COLO829 (cell line): ENCODE data around the gene REXO4.
"Not testable (repeated sequence)": the region's sequence is repeated elsewhere in the genome, so short reads cannot be mapped to it uniquely, and the experiment has no call there.

ENCODE experiments used
- DNase-seq: peaks from one replicate; pipeline ENCODE4 v3.0.0; 2012; ENCODE audit warnings: low spot score

Gene REXO4

DNA sequence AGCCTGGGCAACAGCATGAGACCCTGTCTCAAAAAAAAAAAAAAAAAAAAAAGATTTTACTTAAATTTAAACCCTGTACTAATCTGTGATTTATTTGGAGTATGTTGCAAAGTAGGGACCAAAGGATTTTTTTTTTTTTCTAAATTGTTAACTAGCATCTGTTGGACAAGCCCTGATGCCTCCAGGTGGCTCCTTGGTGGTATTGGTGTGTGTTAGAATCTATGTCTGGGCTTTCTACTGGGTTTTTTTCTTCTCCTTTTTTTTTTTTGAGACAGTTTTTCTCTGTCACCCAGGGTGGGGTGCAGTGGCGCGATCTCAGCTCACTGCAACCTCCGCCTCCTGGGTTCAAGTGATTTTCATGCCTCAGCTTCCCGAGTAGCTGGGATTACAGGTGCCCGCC, 34.1 kb upstream of the REXO4 start:
- not testable (repeated sequence) for DNase-seq

- no peak for DNase-seq
These were observed 31.9 kb upstream of the REXO4 start for GRCh38 chr9:133449760-133450159.

GRCh38 chr9:133448487-133448972, 30.7 kb upstream of the REXO4 start:
- no peak for DNase-seq

- no peak for DNase-seq
These were observed 27.6 kb upstream of the REXO4 start for GRCh38 chr9:133445293-133445969.

- no peak for DNase-seq
These were observed 26.2 kb upstream of the REXO4 start for GRCh38 chr9:133443982-133444381.

- no peak for DNase-seq
These were observed 25.4 kb upstream of the REXO4 start for GRCh38 chr9:133443248-133443647.

DNA sequence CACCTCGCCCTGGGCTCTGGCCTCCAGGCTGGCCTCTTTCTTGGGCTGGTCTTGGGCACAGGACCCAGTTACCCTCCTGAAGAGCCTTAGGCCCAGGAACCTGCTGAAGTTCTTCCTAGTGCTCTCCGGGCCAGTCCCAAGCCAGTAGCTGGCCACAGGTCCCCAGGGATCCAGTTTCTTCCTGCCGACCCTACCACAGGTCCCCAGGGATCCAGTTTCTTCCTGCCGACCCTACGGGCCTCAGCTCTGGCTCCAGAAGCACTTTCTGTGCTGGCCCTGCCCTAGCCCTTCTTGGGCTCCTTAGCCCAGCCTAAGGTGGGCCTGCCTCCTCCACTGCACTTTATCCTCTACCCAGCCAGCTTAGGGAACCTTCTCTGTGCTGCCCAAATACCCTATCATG, 23.8 kb upstream of the REXO4 start:
- DNase-seq, result no peak

GRCh38 chr9:133440874-133441273, 23.1 kb upstream of the REXO4 start:
- DNase-seq, result no peak

DNA sequence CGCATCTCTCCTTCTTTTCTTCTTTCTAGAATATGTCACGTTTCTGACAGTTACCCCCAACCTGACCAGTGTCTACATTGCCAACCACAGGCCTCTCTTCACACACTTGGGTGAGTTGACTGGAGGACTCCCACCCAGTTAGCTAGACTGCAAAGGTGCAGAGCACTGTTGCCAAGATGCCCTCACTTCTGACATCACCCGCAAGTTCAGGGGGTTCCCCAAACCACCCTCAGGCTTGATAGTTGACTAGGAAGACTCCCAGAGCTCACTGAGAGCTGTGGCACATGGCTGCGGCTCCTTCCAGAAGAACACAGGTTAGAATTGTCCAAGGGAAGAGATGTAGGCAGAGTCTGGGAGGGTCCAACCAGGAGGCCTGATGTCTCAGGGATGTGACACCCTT, 21.5 kb upstream of the REXO4 start:
- no peak for DNase-seq

DNA sequence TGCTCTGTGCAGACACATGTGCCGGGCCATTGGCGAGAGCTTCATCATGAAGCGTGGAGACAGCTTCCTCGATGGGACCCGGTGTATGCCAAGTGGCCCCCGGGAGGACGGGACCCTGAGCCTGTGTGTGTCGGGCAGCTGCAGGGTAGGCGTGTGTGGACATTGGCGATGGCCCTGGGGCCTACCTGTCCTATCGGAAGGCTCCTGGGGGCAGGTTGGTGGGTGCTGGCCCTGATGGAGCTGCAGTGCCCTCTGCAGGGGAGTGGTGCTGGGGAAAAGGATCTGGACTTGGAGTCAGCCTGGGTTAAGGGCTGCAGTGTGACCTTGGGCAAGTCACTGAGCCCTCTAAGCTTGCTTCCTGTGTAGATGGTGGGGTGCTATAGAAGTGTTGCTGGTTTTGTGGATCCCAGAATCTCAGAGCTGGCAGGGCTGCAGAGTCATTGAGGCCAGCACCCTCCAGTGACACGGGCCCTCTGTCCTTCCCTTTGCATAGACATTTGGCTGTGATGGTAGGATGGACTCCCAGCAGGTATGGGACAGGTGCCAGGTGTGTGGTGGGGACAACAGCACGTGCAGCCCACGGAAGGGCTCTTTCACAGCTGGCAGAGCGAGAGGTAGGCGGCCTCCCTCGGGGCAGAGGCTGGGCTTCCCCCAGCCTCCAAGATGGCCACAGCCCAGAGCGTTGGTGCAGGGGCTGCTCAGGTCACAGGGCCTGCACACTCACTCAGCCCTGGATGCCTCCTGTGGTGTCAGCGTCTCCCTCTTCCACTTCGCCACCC, 20.1 kb upstream of the REXO4 start:
- no peak for DNase-seq

GRCh38 chr9:133436681-133437080, 18.9 kb upstream of the REXO4 start:
- no peak for DNase-seq

DNA sequence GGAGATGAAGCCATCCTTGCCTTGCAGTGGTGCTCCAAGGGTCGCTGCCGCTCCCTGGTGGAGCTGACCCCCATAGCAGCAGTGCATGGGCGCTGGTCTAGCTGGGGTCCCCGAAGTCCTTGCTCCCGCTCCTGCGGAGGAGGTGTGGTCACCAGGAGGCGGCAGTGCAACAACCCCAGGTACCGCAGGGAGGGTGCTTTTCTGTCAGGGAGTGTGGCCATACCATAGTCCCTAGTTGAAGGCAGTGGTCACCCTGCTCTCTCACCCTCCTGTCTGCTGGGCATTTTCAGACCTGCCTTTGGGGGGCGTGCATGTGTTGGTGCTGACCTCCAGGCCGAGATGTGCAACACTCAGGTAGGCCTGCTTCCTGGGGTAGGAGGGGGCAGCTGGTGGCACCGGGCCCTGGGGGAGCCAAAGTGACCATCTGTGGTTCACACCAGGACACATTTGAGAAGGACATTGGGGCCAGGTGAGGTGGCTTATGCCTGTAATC, 15.6 kb upstream of the REXO4 start:
- no peak for DNase-seq

GRCh38 chr9:133430244-133430643, 12.4 kb upstream of the REXO4 start:
- DNase-seq, result no peak

DNA sequence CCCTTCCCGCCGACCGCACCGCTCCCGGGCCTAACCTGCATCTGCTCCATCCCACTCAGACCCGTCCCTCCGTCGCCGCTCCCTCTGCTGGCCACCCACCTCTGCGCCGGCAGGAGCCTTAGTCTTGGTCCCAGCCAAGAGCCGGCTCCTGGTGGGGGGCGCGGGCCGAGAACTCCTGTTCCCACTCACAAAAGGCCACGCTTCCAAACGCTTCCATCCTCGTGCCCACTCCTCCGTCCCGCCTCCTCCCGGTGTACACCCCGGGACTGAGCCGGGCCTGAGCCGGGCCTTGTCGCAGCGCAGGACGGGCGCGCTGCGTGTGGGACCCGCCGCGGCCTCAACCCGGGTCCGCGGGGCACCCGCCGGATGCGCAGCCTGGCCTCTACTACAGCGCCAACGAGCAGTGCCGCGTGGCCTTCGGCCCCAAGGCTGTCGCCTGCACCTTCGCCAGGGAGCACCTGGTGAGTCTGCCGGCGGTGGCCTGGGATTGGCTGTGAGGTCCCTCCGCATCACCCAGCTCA, 11.9 kb upstream of the REXO4 start:
- DNase-seq, result no peak

DNA sequence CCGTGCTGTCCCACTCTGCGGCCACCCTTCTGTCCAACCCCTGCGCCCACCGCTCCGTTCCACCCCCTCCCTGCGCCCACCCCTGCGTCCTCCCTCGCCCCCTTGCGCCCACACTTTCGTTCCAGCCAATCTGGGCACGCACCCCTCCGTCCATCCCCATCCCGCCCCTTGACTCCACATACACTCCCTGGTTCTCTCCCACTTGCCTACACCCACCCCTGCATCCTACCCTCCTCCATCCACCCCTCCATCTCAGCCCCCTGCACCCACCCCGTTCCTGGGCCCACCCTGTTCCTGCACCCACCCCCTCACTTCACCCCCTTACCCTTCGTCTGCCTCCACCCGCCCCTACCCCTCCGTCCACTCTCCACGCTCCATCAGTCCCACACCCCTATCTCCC, 11.4 kb upstream of the REXO4 start:
- no peak for DNase-seq

DNA sequence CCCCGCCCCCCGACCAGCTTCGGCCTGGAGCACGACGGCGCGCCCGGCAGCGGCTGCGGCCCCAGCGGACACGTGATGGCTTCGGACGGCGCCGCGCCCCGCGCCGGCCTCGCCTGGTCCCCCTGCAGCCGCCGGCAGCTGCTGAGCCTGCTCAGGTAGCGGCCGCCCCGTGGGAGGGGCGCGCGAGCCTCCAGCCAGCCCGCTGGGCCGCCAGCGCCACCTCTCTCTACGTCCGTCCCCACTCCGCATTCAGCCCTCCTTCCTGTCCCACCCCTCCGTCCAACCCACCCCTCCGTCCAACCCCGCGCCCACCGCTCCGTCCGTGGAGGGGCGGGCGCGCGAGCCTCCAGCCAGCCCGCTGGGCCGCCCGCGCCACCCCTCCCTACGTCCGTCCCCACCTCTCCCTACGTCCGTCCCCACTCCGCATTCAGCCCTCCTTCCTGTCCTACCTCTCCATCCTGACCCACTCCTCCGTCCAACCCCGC, 10.8 kb upstream of the REXO4 start:
- no peak for DNase-seq

DNA sequence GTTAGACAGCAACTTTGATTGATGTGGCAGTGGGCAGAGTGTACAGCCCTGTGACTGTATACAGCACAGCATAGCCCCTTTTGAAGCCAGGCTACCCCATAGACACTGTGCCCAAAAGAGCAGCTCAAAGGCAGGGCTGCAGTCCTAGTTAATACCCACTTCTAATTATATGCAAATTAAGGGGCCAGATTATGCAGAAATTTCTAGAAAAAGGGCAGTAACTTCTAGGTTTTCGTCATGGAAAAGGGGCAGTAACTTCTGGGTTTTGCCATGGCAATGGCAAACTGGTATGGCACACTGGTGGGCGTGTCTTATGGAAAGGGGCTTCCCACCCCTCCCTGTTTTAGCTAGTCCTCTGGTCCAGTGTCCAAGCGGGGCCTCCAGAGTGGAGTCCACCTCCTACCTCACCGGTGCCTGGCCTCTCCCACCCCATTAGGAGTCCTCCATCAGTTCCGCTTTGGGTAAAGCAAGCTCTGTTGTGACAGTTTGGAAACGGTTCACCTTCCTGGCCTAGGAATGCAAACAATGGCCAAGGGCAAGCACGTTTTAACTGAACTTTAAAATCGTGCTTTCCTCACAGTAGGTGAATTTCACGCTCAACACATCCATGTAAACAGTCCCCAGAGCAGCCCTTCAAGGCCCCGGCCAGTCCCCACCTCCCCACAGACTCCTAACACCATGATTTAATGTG, 10.0 kb upstream of the REXO4 start:
- DNase-seq, result no peak

DNA sequence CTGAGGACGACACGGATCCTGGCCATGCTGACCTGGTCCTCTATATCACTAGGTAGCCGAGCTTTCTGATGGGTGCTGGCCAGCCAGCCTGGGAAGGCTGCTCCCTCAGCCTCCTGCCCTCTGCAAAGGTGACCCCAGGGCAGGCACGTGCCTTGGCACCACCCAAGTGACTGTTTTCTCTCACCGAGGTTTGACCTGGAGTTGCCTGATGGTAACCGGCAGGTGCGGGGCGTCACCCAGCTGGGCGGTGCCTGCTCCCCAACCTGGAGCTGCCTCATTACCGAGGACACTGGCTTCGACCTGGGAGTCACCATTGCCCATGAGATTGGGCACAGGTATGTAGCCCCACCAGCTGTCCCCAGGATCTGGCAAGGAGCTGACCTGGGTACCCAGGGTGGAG, 8.2 kb upstream of the REXO4 start:
- no peak for DNase-seq

DNA sequence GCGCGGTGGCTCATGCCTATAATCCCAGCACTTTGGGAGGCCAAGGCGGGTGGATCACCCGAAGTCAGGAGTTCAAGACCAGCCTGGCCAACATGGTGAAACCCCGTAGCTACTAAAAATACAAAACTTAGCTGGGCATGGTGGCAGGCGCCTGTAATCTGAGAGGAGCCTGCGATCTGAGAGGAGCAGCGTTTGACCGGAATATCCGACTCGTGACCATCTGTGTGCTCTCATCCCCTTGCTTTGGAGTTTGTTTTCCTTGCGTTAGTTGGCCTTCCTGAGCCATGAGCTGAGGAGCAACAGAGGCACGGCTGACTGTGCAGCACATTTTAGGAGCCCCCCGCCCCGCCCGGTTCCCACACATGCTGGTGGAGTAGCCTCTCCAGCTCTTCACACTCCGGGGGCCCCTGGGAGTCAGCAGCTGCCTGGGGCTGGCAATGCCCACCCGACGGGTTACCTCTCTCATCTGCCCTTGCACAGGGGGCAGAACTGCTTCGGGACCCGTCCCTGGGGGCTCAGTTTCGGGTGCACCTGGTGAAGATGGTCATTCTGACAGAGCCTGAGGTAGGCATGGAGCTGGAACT, 7.3 kb upstream of the REXO4 start:
- DNase-seq, result no peak

DNA sequence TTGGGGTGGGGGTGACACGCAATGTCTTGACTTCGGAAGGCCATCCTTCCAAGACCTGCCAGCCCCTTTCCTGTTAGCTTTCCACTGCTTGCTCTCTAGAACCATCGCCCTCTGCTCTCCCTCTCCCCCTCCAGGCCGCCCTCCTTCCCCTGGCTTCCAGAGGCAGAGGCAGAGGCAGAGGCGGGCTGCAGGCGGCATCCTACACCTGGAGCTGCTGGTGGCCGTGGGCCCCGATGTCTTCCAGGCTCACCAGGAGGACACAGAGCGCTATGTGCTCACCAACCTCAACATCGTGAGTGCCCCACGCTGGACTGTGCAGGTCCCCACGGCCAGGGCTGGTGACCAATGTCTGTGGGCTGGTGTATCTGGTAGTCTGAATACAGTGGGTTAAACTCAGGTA, 6.4 kb upstream of the REXO4 start:
- DNase-seq, result no peak

DNA sequence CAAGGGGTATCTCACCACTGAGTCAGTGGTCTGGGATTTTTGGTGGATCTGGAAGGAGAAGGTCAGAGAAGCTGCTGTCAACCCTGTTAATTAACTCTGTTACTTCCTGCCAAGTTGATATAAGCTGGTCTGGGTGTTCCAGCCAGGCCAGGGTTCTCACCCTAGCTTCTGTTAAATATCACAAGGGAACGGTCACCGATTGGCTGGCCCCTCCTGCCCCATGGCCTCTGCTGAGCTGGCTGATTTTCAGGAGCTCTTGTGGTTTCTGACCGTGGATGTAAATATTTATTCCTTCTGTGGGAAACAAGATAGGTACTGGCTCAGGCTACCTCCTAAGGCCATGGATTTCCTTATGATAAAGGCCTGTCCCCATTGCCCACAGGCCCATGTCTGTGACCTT, 5.4 kb upstream of the REXO4 start:
- no peak for DNase-seq
